Measurements from ENCODE around the gene ENTPD3.
A peak's percentile ranks its signal among the peaks of the same experiment; 100 is the strongest.
"Not testable (repeated sequence)": the region's sequence is repeated elsewhere in the genome, so short reads cannot be mapped to it uniquely, and the experiment has no call there.

The ENTPD3 gene

DNA sequence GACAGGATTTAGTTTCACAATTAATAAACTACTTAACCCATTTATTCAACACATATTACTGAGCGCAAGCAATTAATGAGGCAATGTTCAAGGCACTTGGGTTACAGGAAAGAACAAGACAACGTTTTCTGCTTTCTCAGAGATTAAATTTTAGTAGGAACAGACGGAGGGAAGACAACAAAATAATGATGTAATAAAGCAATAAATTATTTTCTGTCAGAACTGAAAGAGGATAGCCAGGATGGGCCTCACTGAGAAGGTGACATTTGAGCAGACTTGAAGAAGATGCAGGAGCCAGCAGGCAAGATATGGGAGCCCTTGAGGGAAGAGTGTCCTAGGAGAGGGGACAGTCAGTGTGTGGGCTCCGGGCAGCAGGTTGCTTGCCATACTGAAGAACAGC lies 58.9 kb downstream of the ENTPD3 start:
- Mint-ChIP-seq H3K4me1 (no peaks in the 10 kb centered on the region), H3K27ac (no peak overlapping the region)

GRCh38 chr3:40450438-40450837 lies 63.5 kb downstream of the ENTPD3 start:
- Mint-ChIP-seq H3K9me3 (no peaks in the 10 kb centered on the region), H3K36me3 (peaks cover 7% of the 10 kb centered on the region), H3K4me1 (peaks cover 16% of the 10 kb centered on the region), H3K27ac (no peak overlapping the region), H3K4me3 (no peak overlapping the region)
- DNase-seq (ENCODE audit: low spot score in 2 of 2) (no peak), ATAC-seq (no peak)

More for the DNA sequence above, 58.9 kb downstream of the ENTPD3 start:
- Mint-ChIP-seq H3K4me3 (no peak overlapping the region), H3K36me3 (no peaks in the 10 kb centered on the region), H3K9me3 (no peaks in the 10 kb centered on the region)
- DNase-seq (ENCODE audit: low spot score in 2 of 2) (no peak), ATAC-seq (no peak)

DNA sequence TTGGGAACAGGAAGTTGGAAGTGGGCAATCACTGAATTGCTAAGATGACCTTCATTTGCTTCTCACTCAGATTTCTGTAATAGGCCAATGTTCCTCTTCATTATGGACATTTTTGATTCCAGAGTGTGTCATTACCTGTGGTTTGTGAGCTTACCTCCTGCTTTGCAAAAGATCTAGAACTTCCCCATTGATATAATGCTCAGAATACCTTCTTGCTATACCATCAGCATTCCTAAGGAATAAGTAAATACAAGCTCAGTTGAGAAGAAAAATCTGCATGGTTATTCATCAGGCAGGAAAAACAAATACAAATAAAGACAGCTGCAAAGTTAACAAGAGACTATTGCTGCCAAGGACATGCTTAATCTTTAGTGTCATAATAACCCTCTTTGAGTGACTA lies 64.6 kb downstream of the ENTPD3 start:
- Mint-ChIP-seq H3K9me3 (peaks cover 2% of the 10 kb centered on the region), H3K4me1 (peaks cover 21% of the 10 kb centered on the region), H3K36me3 (peaks cover 8% of the 10 kb centered on the region), H3K4me3 (no peak overlapping the region), H3K27ac (no peak overlapping the region)
- ATAC-seq (no peak), DNase-seq (ENCODE audit: low spot score in 2 of 2) (no peak)

GRCh38 chr3:40452057-40452456 lies 65.1 kb downstream of the ENTPD3 start:
- Mint-ChIP-seq H3K4me1 (peaks cover 21% of the 10 kb centered on the region), H3K27ac (peak overlapping the region; percentile 94), H3K9me3 (peaks cover 2% of the 10 kb centered on the region), H3K4me3 (peak overlapping the region; percentile 92), H3K36me3 (peaks cover 13% of the 10 kb centered on the region)
- ATAC-seq (no peak), DNase-seq (ENCODE audit: low spot score in 2 of 2) (no peak)

DNA sequence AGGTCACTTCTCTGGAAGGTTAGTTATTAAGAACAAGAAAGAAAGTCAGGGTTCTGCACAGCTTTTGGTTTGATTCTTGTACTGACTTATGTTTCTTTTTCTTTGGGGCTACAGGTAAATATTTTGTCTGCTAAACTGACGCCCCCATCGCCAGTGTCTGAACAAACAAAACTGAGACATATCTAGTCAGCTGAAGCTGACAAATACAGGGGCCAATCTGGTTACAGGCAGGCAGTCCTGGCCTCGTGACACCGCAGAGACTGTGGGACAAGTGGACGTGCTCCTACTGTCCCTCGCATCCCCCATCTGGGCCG lies 65.5 kb downstream of the ENTPD3 start:
- peaks cover 18% of the 10 kb centered on the region for H3K36me3 Mint-ChIP-seq
- H3K4me3 Mint-ChIP-seq = peak overlapping the region; percentile 92
- DNase-seq (ENCODE audit: low spot score in 2 of 2) (no peak), ATAC-seq (no peak)
- peak overlapping the region; percentile 94 for H3K27ac Mint-ChIP-seq
- H3K9me3 Mint-ChIP-seq = peaks cover 2% of the 10 kb centered on the region
- peaks cover 21% of the 10 kb centered on the region for H3K4me1 Mint-ChIP-seq

GRCh38 chr3:40452876-40453730 lies 66.1 kb downstream of the ENTPD3 start:
- Mint-ChIP-seq H3K36me3 (peaks cover 24% of the 10 kb centered on the region), H3K4me1 (peaks cover 27% of the 10 kb centered on the region), H3K4me3 (peak overlapping the region; percentile 92), H3K27ac (peak overlapping the region; percentile 94), H3K9me3 (peaks cover 2% of the 10 kb centered on the region)
- peak; percentile 95 for ATAC-seq
- peak; percentile 75 to 93 for DNase-seq (ENCODE audit: low spot score in 2 of 2)

GRCh38 chr3:40453933-40454332 lies 66.9 kb downstream of the ENTPD3 start:
- DNase-seq (ENCODE audit: low spot score in 2 of 2) = no peak
- peaks cover 2% of the 10 kb centered on the region for H3K9me3 Mint-ChIP-seq
- peak overlapping the region; percentile 94 for H3K27ac Mint-ChIP-seq
- H3K4me3 Mint-ChIP-seq = peak overlapping the region; percentile 92
- ATAC-seq = no peak
- peaks cover 35% of the 10 kb centered on the region for H3K4me1 Mint-ChIP-seq
- H3K36me3 Mint-ChIP-seq = peaks cover 32% of the 10 kb centered on the region

- Mint-ChIP-seq H3K9me3 (peaks cover 2% of the 10 kb centered on the region), H3K4me3 (peak overlapping the region; percentile 83), H3K36me3 (peaks cover 46% of the 10 kb centered on the region), H3K4me1 (peaks cover 40% of the 10 kb centered on the region), H3K27ac (peak overlapping the region; percentile 94)
- ATAC-seq = no peak
- DNase-seq (ENCODE audit: low spot score in 2 of 2) = no peak
These were observed 68.3 kb downstream of the ENTPD3 start for GRCh38 chr3:40455328-40455727.

- H3K9me3 Mint-ChIP-seq = peaks cover 2% of the 10 kb centered on the region
- H3K36me3 Mint-ChIP-seq = peaks cover 57% of the 10 kb centered on the region
- H3K4me3 Mint-ChIP-seq = peak overlapping the region; percentile 83
- peaks cover 40% of the 10 kb centered on the region for H3K4me1 Mint-ChIP-seq
- H3K27ac Mint-ChIP-seq = peak overlapping the region; percentile 94
- no peak for ATAC-seq
- DNase-seq (ENCODE audit: low spot score in 2 of 2) = no peak
These were observed 69.4 kb downstream of the ENTPD3 start for GRCh38 chr3:40456279-40456939.

- H3K9me3 Mint-ChIP-seq = peaks cover 2% of the 10 kb centered on the region
- peaks cover 36% of the 10 kb centered on the region for H3K4me1 Mint-ChIP-seq
- H3K4me3 Mint-ChIP-seq = peak within 1 kb of the TSS; percentile 83
- H3K36me3 Mint-ChIP-seq = peaks cover 65% of the 10 kb centered on the region
- peak within 1 kb of the TSS; percentile 94 for H3K27ac Mint-ChIP-seq
- DNase-seq (ENCODE audit: low spot score in 2 of 2) = peak; percentile 80 to 97
- ATAC-seq = peak; percentile 85
These were observed 70.2 kb downstream of the ENTPD3 start, which contains the start of gene RPL14 for GRCh38 chr3:40456940-40457823. Gene RPL14, plus strand, starts transcription at chr3:40457339. Its CDS starts 133 bp downstream, at chr3:40457472.

- Mint-ChIP-seq H3K27ac (peak overlapping the region; percentile 94), H3K4me3 (peak overlapping the region; percentile 83), H3K4me1 (peaks cover 27% of the 10 kb centered on the region), H3K9me3 (peaks cover 2% of the 10 kb centered on the region), H3K36me3 (peaks cover 71% of the 10 kb centered on the region)
- ATAC-seq (no peak), DNase-seq (ENCODE audit: low spot score in 2 of 2) (no peak)
These were observed 71.5 kb downstream of the ENTPD3 start for GRCh38 chr3:40458473-40458872.

DNA sequence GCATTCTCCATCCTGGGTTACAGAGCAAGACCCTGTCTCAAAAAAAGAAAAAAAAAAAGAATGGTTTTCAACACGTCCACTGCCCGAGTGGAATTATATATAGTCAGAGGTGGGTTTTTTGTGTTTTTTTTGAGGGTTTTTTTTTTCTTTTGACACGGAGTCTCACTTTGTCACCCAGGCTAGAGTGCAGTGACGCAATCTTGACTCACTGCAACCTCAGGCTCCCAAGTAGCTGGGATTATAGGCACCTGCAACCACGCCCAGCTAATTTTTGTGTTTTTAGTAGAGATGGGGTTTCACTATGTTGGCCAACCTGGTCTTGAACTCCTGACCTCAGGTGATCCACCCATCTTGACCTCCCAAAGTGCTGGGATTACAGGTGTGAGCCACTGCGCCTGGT lies 73.5 kb downstream of the ENTPD3 start:
- Mint-ChIP-seq H3K4me1 (peaks cover 40% of the 10 kb centered on the region), H3K36me3 (peaks cover 91% of the 10 kb centered on the region), H3K27ac (peak overlapping the region; percentile 94)
- ATAC-seq; H3K9me3 Mint-ChIP-seq; DNase-seq (ENCODE audit: low spot score in 2 of 2); H3K4me3 Mint-ChIP-seq: not testable (repeated sequence)

DNA sequence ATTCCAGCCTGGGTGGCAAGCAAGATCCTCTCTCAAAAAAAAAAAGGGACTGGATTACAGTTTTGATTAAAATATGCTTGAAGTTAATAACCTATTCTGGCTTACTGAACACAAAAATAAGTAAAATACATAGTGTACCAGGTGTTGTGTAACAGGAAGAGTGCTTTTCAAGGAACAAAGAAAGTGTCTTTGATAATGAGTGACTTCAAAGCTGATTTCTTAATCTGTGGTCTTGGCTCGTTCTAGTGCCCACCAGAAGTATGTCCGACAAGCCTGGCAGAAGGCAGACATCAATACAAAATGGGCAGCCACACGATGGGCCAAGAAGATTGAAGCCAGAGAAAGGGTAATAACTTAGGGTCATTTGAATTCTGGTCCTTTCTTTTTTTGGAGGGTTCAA lies 74.2 kb downstream of the ENTPD3 start:
- Mint-ChIP-seq H3K4me3 (no peak overlapping the region), H3K27ac (no peak overlapping the region), H3K4me1 (peaks cover 34% of the 10 kb centered on the region), H3K9me3 (no peaks in the 10 kb centered on the region), H3K36me3 (peaks cover 98% of the 10 kb centered on the region)
- no peak for ATAC-seq
- DNase-seq (ENCODE audit: low spot score in 2 of 2) = no peak

DNA sequence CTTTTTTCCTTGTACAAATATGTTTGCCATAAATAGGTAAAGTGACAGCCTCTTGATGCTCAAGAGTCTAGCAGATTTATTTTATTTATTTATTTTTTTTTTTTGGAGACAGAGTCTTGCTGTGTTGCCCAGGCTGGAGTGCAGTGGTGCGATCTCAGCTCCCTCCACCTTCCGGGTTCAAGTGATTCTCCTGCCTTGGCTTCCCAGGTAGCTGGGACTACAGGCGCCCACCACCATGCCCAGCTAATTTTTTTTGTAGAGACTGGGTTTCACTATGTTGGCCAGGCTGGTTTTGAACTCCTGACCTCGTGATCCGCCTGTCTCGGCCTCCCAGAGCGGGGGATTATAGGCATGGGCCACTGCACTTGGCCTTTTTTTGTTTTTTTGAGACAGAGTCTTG lies 75.9 kb downstream of the ENTPD3 start:
- peaks cover 99% of the 10 kb centered on the region for H3K36me3 Mint-ChIP-seq
- H3K4me3 Mint-ChIP-seq; ATAC-seq; H3K9me3 Mint-ChIP-seq; DNase-seq (ENCODE audit: low spot score in 2 of 2); H3K27ac Mint-ChIP-seq: not testable (repeated sequence)
- peaks cover 31% of the 10 kb centered on the region for H3K4me1 Mint-ChIP-seq

DNA sequence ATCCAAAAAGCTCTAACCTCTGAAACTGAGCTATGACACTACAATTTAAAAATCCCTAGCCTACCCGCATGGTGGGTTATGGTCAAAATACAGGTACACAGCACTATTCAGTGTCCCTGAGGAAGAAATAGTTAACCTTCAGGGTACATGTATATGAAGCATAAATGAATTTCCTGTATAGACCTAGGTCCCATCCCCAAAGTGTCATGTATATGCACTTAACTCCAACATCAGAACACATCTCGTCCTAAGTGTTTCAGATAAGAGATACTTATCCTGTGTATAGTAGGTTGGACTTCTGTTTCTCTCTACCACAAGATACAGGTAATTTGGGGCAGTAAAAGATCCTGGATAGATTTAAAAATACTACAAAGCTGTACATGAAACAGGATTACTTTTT lies 76.6 kb downstream of the ENTPD3 start:
- Mint-ChIP-seq H3K27ac (peak overlapping the region; percentile 77), H3K4me3 (no peak overlapping the region), H3K36me3 (peaks cover 92% of the 10 kb centered on the region), H3K9me3 (no peaks in the 10 kb centered on the region), H3K4me1 (peaks cover 24% of the 10 kb centered on the region)
- DNase-seq (ENCODE audit: low spot score in 2 of 2) = no peak
- ATAC-seq = no peak

Measured in stimulated activated effector memory CD8-positive, alpha-beta T cell treated with anti-CD3 and anti-CD28 coated beads, Interleukin-12 subunit alpha, Interleukin-12 subunit beta, amount 100 ng/mL, for 72 hours (primary cell).